Pericardium fibroblast (primary cell): ENCODE results near the gene GAGE12E. TPM values are rescaled to one million over a fixed set of nuclear protein-coding genes. Genes with fewer than 3 reads are reported as not detected.

ENCODE experiments used
- total RNA-seq: library from RNA; depleted of rRNA; stranded (reverse); fragments of >200 nt; gene quantifications from 2 replicates; pipeline ENCODE4 v1.2.3, GENCODE V29; 2015

Gene GAGE12E
- total RNA-seq, result not detected in 2 replicates

GRCh38 chrX:49550989-49551388 is at the start of gene GAGE12E:
Gene GAGE12E, plus strand, starts transcription at chrX:49551289. Its CDS starts 1,155 bp downstream, at chrX:49552444.

GRCh38 chrX:49531877-49532276 is 19.2 kb upstream of the GAGE12E start, which contains the start of gene GAGE12C:
Gene GAGE12C, plus strand, starts transcription at chrX:49532177. Its CDS starts 1,155 bp downstream, at chrX:49533332.

GRCh38 chrX:49541433-49541832 is 9.7 kb upstream of the GAGE12E start, which contains the start of gene GAGE12D:
Gene GAGE12D, plus strand, starts transcription at chrX:49541733. Its CDS starts 1,155 bp downstream, at chrX:49542888.

GRCh38 chrX:49560542-49560941 is 9.5 kb downstream of the GAGE12E start, which contains the start of gene GAGE12F:
Gene GAGE12F, plus strand, starts transcription at chrX:49560842. Its CDS starts 1,155 bp downstream, at chrX:49561997.

GRCh38 chrX:49570100-49570499 is 19.0 kb downstream of the GAGE12E start, which contains the start of gene GAGE12G:
Gene GAGE12G, plus strand, starts transcription at chrX:49570400. Its CDS starts 1,155 bp downstream, at chrX:49571555.

GRCh38 chrX:49579649-49580048 is 28.6 kb downstream of the GAGE12E start, which contains the start of gene GAGE12H:
Gene GAGE12H, plus strand, starts transcription at chrX:49579949. Its CDS starts 1,155 bp downstream, at chrX:49581104.

GRCh38 chrX:49589196-49589595 is 38.1 kb downstream of the GAGE12E start, which contains the start of gene GAGE2A:
Gene GAGE2A, plus strand, starts transcription at chrX:49589496. Its CDS starts 1,155 bp downstream, at chrX:49590651.

GRCh38 chrX:49598720-49599119 is 47.6 kb downstream of the GAGE12E start, which contains the start of gene GAGE1:
Gene GAGE1, plus strand, starts transcription at chrX:49599020. Its CDS starts 1,155 bp downstream, at chrX:49600175.

Other genes starting within 250 kb of the GAGE12E start
- gene GAGE10, start 247.6 kb upstream of the GAGE12E start, total RNA-seq, result not detected in 2 replicates
- not detected in 2 replicates for gene GAGE12J, start 229.3 kb upstream of the GAGE12E start, total RNA-seq
- not detected in 2 replicates for gene GAGE13, start 219.7 kb upstream of the GAGE12E start, total RNA-seq
- not detected in 2 replicates for gene GAGE12C, start 19.1 kb upstream of the GAGE12E start, total RNA-seq
- gene GAGE12D, start 9.6 kb upstream of the GAGE12E start, total RNA-seq, result not detected in 2 replicates
- gene GAGE12F, start 9.6 kb downstream of the GAGE12E start, total RNA-seq, result not detected in 2 replicates
- not detected in 2 replicates for gene GAGE12G, start 19.1 kb downstream of the GAGE12E start, total RNA-seq
- gene GAGE12H, start 28.7 kb downstream of the GAGE12E start, total RNA-seq, result not detected in 2 replicates
- not detected in 2 replicates for gene GAGE2A, start 38.2 kb downstream of the GAGE12E start, total RNA-seq
- gene GAGE1, start 47.7 kb downstream of the GAGE12E start, total RNA-seq, result not detected in 2 replicates
- gene PAGE1, start 144.7 kb downstream of the GAGE12E start, total RNA-seq, result not detected in 2 replicates